Measurements from ENCODE around the gene COLEC11.

The COLEC11 gene

DNA sequence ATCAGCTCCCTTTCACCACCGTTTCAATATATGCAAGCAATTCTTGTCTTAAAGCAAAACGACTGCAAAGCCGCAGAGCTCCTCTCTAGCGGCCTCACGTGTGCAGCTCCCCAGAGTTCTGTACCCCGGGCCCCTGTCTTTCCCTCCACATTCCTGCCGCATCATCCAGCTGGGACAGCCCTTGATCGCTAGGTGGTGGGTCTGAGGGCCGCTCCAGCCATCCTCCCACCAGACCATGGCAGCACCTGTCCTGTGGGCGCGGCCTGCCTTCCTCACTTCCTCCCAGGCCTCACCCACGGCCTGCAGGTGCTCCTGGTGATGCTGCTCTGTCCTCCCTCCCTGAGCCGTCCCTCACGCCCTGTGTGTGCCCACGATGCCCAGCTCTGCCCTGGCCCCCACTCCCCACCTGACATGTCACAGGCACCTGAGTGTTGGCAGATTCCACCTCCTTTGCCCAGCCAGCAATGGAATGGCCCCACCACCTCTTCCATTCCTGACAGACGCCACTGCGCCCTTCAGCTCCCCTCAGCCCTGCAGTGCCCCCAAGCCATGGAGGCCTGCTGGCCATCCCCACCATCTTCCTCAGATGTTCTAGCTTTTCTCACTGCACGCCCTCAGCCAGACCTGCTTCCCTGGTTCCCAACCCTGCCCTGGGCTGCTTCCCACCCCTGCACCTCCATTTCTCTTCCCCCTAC is 47.8 kb downstream of the COLEC11 start:
- no peaks in the 10 kb centered on the region for H3K27me3 ChIP-seq (ENCODE audit: control insufficient read depth, insufficient read depth, low read length)

DNA sequence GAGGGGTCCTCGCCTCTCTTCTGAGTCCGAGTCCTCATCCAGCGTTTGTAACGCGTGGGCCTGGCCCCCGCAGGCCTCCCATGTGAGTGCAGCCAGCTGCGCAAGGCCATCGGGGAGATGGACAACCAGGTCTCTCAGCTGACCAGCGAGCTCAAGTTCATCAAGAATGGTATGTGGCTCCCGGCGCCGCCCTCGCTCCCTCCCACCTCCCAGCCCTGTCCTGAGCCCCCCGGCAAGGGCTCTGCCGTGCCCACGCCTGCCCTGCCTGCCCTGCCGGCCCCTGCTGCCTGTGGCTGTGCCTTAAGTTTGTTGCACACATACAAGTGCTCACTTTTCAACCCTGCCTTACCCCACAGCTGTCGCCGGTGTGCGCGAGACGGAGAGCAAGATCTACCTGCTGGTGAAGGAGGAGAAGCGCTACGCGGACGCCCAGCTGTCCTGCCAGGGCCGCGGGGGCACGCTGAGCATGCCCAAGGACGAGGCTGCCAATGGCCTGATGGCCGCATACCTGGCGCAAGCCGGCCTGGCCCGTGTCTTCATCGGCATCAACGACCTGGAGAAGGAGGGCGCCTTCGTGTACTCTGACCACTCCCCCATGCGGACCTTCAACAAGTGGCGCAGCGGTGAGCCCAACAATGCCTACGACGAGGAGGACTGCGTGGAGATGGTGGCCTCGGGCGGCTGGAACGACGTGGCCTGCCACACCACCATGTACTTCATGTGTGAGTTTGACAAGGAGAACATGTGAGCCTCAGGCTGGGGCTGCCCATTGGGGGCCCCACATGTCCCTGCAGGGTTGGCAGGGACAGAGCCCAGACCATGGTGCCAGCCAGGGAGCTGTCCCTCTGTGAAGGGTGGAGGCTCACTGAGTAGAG is 48.7 kb downstream of the COLEC11 start:
- H3K27ac ChIP-seq (ENCODE audit: low read depth, low read length): no peak overlapping the region
- H3K4me1 ChIP-seq (ENCODE audit: control insufficient read depth, insufficient read depth, low read length): no peaks in the 10 kb centered on the region
- H3K36me3 ChIP-seq (ENCODE audit: control insufficient read depth, insufficient read depth, low read length): no peaks in the 10 kb centered on the region
- H3K9ac ChIP-seq (ENCODE audit: low read depth, low read length): no peak overlapping the region
- no peak overlapping the region for H3K4me3 ChIP-seq (ENCODE audit: low read depth, low read length)
- H3K27me3 ChIP-seq (ENCODE audit: control insufficient read depth, insufficient read depth, low read length): no peaks in the 10 kb centered on the region
- H3K9me3 ChIP-seq (ENCODE audit: control insufficient read depth, insufficient read depth, low read length): no peaks in the 10 kb centered on the region

More for the DNA sequence above, 47.8 kb downstream of the COLEC11 start:
- H3K9me3 ChIP-seq (ENCODE audit: control insufficient read depth, insufficient read depth, low read length): no peaks in the 10 kb centered on the region
- no peak overlapping the region for H3K27ac ChIP-seq (ENCODE audit: low read depth, low read length)
- no peaks in the 10 kb centered on the region for H3K36me3 ChIP-seq (ENCODE audit: control insufficient read depth, insufficient read depth, low read length)
- no peak overlapping the region for H3K4me3 ChIP-seq (ENCODE audit: low read depth, low read length)
- H3K4me1 ChIP-seq (ENCODE audit: control insufficient read depth, insufficient read depth, low read length): no peaks in the 10 kb centered on the region
- H3K9ac ChIP-seq (ENCODE audit: low read depth, low read length): no peak overlapping the region

DNA sequence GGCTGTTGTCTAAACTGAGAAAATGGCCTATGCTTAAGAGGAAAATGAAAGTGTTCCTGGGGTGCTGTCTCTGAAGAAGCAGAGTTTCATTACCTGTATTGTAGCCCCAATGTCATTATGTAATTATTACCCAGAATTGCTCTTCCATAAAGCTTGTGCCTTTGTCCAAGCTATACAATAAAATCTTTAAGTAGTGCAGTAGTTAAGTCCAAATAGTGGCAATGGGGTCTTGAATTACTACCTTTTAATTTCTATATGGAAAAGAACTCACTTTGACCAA is 49.3 kb downstream of the COLEC11 start:
- no peak overlapping the region for H3K4me3 ChIP-seq (ENCODE audit: low read depth, low read length)
- H3K4me1 ChIP-seq (ENCODE audit: control insufficient read depth, insufficient read depth, low read length): no peaks in the 10 kb centered on the region
- no peak overlapping the region for H3K9ac ChIP-seq (ENCODE audit: low read depth, low read length)
- no peak overlapping the region for H3K27ac ChIP-seq (ENCODE audit: low read depth, low read length)
- H3K9me3 ChIP-seq (ENCODE audit: control insufficient read depth, insufficient read depth, low read length): no peaks in the 10 kb centered on the region
- no peaks in the 10 kb centered on the region for H3K36me3 ChIP-seq (ENCODE audit: control insufficient read depth, insufficient read depth, low read length)
- no peaks in the 10 kb centered on the region for H3K27me3 ChIP-seq (ENCODE audit: control insufficient read depth, insufficient read depth, low read length)

DNA sequence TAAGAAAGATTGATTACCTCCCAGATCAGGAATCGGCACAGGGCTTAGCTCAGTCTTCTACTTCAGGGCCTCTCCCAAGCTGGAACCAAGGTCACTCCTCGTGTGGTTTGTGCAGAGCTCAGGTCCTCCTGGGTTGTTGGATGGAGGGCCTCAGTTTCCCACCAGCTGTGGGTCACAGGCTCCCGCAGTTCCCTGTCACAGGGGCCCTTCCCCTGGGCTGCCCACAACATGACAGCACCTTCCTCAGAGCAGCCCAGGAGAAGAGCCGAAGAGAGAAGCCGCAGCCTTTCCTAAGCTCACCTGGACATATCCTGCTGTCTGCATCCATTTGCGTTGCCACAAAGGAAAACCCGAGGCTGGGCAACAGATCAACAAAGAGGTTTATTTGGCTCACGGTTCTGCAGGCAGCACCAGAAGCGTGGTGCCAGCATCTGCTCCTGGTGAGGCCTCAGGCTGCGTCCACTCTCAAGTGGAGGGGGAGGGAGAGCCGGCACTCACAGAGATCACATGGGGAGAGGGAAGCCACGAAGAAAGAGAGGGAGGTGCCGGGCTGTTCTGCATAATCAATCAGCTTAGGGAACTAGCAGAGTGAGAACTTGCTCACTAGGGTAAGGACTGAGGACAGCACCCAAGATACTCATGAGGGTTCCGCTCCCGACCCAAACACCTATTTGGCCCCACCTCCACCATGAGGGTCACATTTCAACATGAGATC is 50.1 kb downstream of the COLEC11 start:
- Histone ChIP-seq H3K27me3 (ENCODE audit: control insufficient read depth, insufficient read depth, low read length) (no peaks in the 10 kb centered on the region), H3K9ac (ENCODE audit: low read depth, low read length) (no peak overlapping the region), H3K4me3 (ENCODE audit: low read depth, low read length) (no peak overlapping the region), H3K4me1 (ENCODE audit: control insufficient read depth, insufficient read depth, low read length) (no peaks in the 10 kb centered on the region), H3K9me3 (ENCODE audit: control insufficient read depth, insufficient read depth, low read length) (no peaks in the 10 kb centered on the region), H3K36me3 (ENCODE audit: control insufficient read depth, insufficient read depth, low read length) (no peaks in the 10 kb centered on the region), H3K27ac (ENCODE audit: low read depth, low read length) (no peak overlapping the region)

DNA sequence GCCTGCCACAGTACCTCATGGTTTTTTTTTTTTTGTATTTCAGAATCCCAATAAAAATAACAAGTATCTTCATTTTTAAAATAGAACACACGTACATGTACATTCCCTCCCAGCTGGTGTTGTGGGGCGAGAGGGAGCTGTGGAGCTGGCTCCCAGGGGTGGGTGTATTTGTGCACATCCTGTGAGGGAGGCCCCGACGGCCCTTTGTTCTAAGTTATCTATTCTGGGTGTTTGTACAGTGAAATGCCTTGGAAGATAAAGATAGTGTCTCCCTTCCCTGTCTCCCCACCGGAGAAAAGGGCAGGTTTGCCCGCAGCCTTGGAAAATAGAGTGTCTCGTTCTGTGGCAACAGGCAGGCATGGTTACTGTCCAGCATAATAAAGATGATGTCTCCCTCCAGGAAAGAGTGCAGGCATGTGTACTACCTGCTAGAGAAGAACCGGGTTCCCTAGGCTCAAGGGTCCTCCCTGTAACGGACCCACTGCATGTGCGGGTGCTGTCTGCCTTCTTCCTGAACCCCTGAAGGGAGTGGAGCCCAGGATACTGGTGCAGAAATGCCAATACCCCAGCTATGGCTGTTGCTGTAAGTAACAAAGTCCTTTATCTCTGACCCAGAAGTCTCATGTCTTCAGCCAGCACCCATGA is 51.0 kb downstream of the COLEC11 start:
- H3K27ac ChIP-seq (ENCODE audit: low read depth, low read length): no peak overlapping the region
- H3K27me3 ChIP-seq (ENCODE audit: control insufficient read depth, insufficient read depth, low read length): no peaks in the 10 kb centered on the region
- no peaks in the 10 kb centered on the region for H3K4me1 ChIP-seq (ENCODE audit: control insufficient read depth, insufficient read depth, low read length)
- no peaks in the 10 kb centered on the region for H3K36me3 ChIP-seq (ENCODE audit: control insufficient read depth, insufficient read depth, low read length)
- no peaks in the 10 kb centered on the region for H3K9me3 ChIP-seq (ENCODE audit: control insufficient read depth, insufficient read depth, low read length)
- no peak overlapping the region for H3K4me3 ChIP-seq (ENCODE audit: low read depth, low read length)
- H3K9ac ChIP-seq (ENCODE audit: low read depth, low read length): no peak overlapping the region

DNA sequence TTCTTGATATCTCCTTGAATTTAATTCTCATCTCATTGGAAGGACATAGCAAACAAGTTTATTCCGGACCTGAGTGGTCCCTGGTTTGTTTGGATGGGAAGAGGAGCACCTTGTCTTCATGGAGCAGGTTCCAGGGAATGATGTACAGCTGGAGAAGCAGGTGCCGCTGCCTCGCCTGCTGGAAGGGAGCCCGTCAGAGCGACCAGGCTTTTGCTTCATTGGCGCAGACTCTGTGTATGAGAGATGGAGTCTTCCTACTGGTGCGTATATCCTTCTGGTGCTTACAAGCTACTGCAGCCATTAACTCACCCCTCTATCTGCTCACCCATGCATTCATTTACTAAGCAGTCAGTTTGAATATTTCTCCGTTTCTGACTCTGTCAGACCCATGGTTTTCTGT is 51.5 kb downstream of the COLEC11 start:
- Histone ChIP-seq H3K27ac (ENCODE audit: low read depth, low read length) (no peak overlapping the region), H3K9me3 (ENCODE audit: control insufficient read depth, insufficient read depth, low read length) (no peaks in the 10 kb centered on the region), H3K4me1 (ENCODE audit: control insufficient read depth, insufficient read depth, low read length) (peaks cover 2% of the 10 kb centered on the region), H3K9ac (ENCODE audit: low read depth, low read length) (no peak overlapping the region), H3K27me3 (ENCODE audit: control insufficient read depth, insufficient read depth, low read length) (no peaks in the 10 kb centered on the region), H3K4me3 (ENCODE audit: low read depth, low read length) (no peak overlapping the region), H3K36me3 (ENCODE audit: control insufficient read depth, insufficient read depth, low read length) (no peaks in the 10 kb centered on the region)

DNA sequence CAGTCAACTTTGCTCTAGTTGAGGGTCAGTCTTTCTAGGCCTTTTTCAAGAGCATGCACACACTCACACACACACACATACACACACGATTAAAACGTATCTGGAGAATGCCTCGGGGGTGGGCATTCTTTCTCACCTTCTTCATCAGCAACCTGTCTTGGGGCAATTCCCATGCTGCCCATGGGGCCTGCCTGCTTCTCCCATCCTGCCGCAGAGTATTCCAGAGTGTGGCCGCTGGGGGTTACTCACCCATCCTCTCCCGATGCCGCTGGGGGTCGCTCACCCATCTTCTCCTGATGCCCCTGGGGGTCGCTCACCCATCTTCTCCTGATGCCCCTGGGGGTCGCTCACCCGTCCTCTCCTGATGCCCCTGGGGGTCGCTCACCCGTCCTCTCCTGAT is 52.3 kb downstream of the COLEC11 start:
- H3K36me3 ChIP-seq (ENCODE audit: control insufficient read depth, insufficient read depth, low read length): no peaks in the 10 kb centered on the region
- H3K9ac ChIP-seq (ENCODE audit: low read depth, low read length): no peak overlapping the region
- no peak overlapping the region for H3K27ac ChIP-seq (ENCODE audit: low read depth, low read length)
- no peak overlapping the region for H3K4me3 ChIP-seq (ENCODE audit: low read depth, low read length)
- H3K4me1 ChIP-seq (ENCODE audit: control insufficient read depth, insufficient read depth, low read length): peaks cover 7% of the 10 kb centered on the region
- no peaks in the 10 kb centered on the region for H3K9me3 ChIP-seq (ENCODE audit: control insufficient read depth, insufficient read depth, low read length)
- no peaks in the 10 kb centered on the region for H3K27me3 ChIP-seq (ENCODE audit: control insufficient read depth, insufficient read depth, low read length)

DNA sequence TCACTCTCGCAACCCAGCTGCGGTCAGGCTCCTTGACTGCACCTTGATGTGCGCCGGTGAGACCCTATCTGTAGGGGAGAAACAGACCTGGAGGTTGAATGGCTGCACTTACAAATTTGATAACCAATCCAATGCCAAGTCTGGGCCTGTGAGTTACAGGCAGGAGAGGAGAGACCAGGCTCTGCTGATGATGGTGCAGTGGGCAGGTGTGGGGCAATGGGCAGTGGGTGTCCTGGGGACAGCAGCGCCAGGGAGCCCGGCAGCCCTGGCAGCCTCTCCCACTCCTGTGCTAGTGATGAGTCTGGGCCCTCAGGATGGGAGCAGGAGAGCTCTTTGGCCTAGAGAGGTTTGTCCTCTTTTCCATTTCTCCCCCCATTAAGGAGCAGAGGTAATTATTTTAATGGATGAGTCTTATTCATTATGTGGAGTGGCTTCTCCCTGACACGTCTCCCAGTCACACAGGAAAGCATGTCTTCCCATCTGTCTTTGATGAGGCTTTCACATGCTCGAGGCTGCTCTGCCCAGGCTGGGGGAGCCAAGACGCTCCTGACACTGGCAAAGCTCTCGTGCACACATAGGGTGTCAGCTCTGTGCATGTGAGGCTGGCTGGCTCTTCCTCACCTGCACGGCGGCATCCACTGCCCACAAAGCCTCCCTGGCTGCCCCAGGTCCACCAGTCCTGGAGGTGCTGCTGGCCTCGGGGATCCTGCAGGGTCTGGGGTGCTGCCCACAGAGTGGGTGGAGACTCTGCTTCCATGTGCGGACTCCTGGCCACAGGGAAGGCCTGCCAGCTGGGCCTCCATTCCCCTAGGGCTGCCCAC is 53.1 kb downstream of the COLEC11 start:
- H3K27ac ChIP-seq (ENCODE audit: low read depth, low read length): no peak overlapping the region
- H3K36me3 ChIP-seq (ENCODE audit: control insufficient read depth, insufficient read depth, low read length): no peaks in the 10 kb centered on the region
- no peak overlapping the region for H3K9ac ChIP-seq (ENCODE audit: low read depth, low read length)
- H3K27me3 ChIP-seq (ENCODE audit: control insufficient read depth, insufficient read depth, low read length): no peaks in the 10 kb centered on the region
- no peaks in the 10 kb centered on the region for H3K9me3 ChIP-seq (ENCODE audit: control insufficient read depth, insufficient read depth, low read length)
- H3K4me3 ChIP-seq (ENCODE audit: low read depth, low read length): no peak overlapping the region
- H3K4me1 ChIP-seq (ENCODE audit: control insufficient read depth, insufficient read depth, low read length): peaks cover 7% of the 10 kb centered on the region

DNA sequence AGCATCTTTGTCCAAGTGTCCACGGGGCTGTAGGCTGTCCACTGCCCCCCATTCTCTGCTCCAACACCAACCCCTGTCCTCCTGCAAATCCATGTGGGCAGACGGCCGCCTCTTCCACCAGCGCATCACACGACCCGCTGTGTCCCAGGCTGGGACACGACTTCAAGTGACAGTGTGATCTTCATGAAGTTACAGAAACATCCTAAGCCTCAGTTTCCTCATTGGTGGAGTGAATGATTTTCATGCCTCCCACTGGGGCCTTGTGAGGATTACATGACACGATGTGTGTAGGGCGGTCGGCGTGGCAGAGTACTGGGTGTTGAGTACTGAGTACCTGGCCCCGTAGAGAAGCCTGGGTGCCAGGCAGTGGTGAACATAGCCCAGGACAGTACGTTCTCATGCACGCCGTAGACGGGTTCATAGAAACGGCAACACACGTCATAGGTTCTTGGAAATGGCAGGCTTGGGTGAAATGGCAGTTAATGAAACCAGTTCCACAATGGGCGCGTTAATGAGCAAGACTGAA is 53.8 kb downstream of the COLEC11 start:
- Histone ChIP-seq H3K27ac (ENCODE audit: low read depth, low read length) (no peak overlapping the region), H3K27me3 (ENCODE audit: control insufficient read depth, insufficient read depth, low read length) (no peaks in the 10 kb centered on the region), H3K9me3 (ENCODE audit: control insufficient read depth, insufficient read depth, low read length) (no peaks in the 10 kb centered on the region), H3K36me3 (ENCODE audit: control insufficient read depth, insufficient read depth, low read length) (no peaks in the 10 kb centered on the region), H3K4me1 (ENCODE audit: control insufficient read depth, insufficient read depth, low read length) (peaks cover 7% of the 10 kb centered on the region), H3K9ac (ENCODE audit: low read depth, low read length) (no peak overlapping the region), H3K4me3 (ENCODE audit: low read depth, low read length) (no peak overlapping the region)

DNA sequence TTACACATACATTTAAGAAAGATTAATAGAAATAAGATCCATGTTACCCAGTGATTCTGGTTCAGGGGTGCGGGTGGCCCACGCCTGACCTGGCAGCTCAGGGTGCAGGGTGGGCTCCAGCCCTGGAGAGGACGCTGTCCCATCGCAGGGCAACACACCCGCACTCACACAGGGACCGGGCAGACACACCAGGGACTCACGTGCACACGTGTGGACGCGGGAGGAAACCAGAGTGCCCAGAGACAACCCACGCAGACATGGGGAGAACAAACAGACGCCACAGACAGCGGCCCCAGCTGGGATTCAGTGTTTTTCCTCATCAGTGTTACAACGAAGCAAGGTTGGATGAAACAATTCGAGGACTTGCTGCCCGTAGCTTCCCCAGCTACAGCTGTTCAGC is 54.7 kb downstream of the COLEC11 start:
- H3K36me3 ChIP-seq (ENCODE audit: control insufficient read depth, insufficient read depth, low read length): no peaks in the 10 kb centered on the region
- peaks cover 7% of the 10 kb centered on the region for H3K4me1 ChIP-seq (ENCODE audit: control insufficient read depth, insufficient read depth, low read length)
- H3K27ac ChIP-seq (ENCODE audit: low read depth, low read length): no peak overlapping the region
- no peak overlapping the region for H3K9ac ChIP-seq (ENCODE audit: low read depth, low read length)
- H3K27me3 ChIP-seq (ENCODE audit: control insufficient read depth, insufficient read depth, low read length): no peaks in the 10 kb centered on the region
- H3K9me3 ChIP-seq (ENCODE audit: control insufficient read depth, insufficient read depth, low read length): no peaks in the 10 kb centered on the region
- H3K4me3 ChIP-seq (ENCODE audit: low read depth, low read length): no peak overlapping the region

Data from HUES48 (cell line).